DND-41 (cell line): ENCODE measurements around the gene SLC17A9.
A peak's percentile ranks its signal among the peaks of the same experiment; 100 is the strongest.

Experiments used
- ATAC-seq: fragments of 200-7000 bp; cut with Tn5 transposase; 3 replicates; pipeline ENCODE4 v1.9.1; 2021; ENCODE audit warnings: low read depth; ENCODE audit not compliant: insufficient read depth
- DNase-seq: peaks from one replicate; pipeline ENCODE4 v3.0.0-alpha.2; 2020
- H2AFZ ChIP-seq: 2 replicates; pipeline ENCODE4 v1.6.0; 2012; ENCODE audit warnings: low read depth, low read length
- H3K27ac ChIP-seq: 2 replicates; pipeline ENCODE4 v1.5.1; 2012; ENCODE audit warnings: low read length, inconsistent platforms
- H3K27me3 ChIP-seq: fragments of 200-600 bp; sonication (generic); 2 replicates; pipeline ENCODE4 v1.6.0; 2012; ENCODE audit warnings: low read length, mild to moderate bottlenecking, inconsistent platforms; ENCODE audit not compliant: insufficient read depth, poor library complexity
- H3K36me3 ChIP-seq: 2 replicates; pipeline ENCODE4 v1.5.1; 2012; ENCODE audit warnings: low read length, inconsistent platforms; ENCODE audit not compliant: insufficient read depth
- H3K4me1 ChIP-seq: 2 replicates; pipeline ENCODE4 v1.5.1; 2012; ENCODE audit warnings: mild to moderate bottlenecking, low read length; ENCODE audit not compliant: insufficient read depth
- H3K4me2 ChIP-seq: 2 replicates; pipeline ENCODE4 v1.6.0; 2012; ENCODE audit warnings: mild to moderate bottlenecking, moderate library complexity, low read length, inconsistent platforms; ENCODE audit not compliant: insufficient read depth
- H3K4me3 ChIP-seq, 2 experiments: fragments of 200-600 bp in 1 of 2; shearing (Covaris generic) in 1 of 2; 2 replicates each; pipeline ENCODE4 v1.5.1; 2012 to 2016; ENCODE audit warnings: inconsistent platforms in 2 of 2, low read length in 2 of 2, mild to moderate bottlenecking in 2 of 2, low read depth in 1 of 2, moderate library complexity in 1 of 2
- H3K79me2 ChIP-seq: 2 replicates; pipeline ENCODE4 v1.6.0; 2012; ENCODE audit warnings: low read length, inconsistent platforms; ENCODE audit not compliant: insufficient read depth
- H3K9ac ChIP-seq: 2 replicates; pipeline ENCODE4 v1.6.0; 2012; ENCODE audit warnings: low read depth, mild to moderate bottlenecking, inconsistent platforms, low read length, moderate library complexity
- H3K9me3 ChIP-seq: 2 replicates; pipeline ENCODE4 v1.5.1; 2012; ENCODE audit warnings: low read length, moderate library complexity, mild to moderate bottlenecking, inconsistent platforms; ENCODE audit not compliant: insufficient read depth, severe bottlenecking
- H4K20me1 ChIP-seq: 2 replicates; pipeline ENCODE4 v1.6.0; 2012; ENCODE audit warnings: low read length; ENCODE audit not compliant: insufficient read depth
- EZH2 ChIP-seq: IDR thresholded peaks from 3 replicates; pipeline ENCODE4 v1.6.1; 2012; ENCODE audit warnings: borderline replicate concordance, low read depth, mild to moderate bottlenecking, moderate library complexity, low read length, inconsistent platforms; ENCODE audit not compliant: severe bottlenecking
- TF ChIP-seq, protein P1 (sequence below): IDR thresholded peaks from 2 replicates; pipeline ENCODE4 v1.5.1; 2012; ENCODE audit warnings: borderline replicate concordance, low read length, moderate library complexity, mild to moderate bottlenecking; ENCODE audit not compliant: poor library complexity, severe bottlenecking; ENCODE audit errors: extremely low read depth

SLC17A9 gene

DNA sequence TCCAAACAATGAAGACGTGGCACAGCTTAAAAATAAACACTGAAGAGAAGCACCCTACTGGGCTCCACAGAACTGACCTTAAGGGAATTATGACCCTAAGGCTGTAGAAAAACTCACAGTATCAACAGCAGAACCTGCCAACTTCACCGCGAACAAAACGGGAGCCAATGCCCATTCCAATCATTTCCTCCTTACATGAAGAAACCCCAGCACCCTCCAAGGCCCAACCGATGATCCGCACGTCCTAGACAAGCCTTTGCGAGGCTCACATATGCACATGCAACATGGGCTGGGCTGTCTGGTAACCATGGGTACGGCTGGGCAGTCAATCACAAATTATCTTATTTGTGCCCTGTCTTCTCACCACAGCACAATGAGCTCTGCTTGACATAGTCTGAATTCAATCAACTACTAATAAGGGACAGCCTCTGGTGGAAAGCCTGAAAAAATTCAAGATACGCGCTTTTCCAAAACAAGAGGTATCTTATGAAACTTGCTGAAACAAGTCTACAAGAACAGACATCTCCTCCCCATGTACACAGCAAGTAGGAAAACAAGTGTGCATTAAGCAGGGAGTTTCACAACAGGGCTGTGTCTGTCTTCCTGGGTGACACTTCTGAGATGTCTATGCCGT, 27.9 kb upstream of the SLC17A9 start:
- DNase-seq (no peak), ATAC-seq (no peak)
- Histone ChIP-seq H2AFZ (no peak overlapping the region), H3K9me3 (no peaks in the 10 kb centered on the region), H3K4me1 (peaks cover 83% of the 10 kb centered on the region), H3K27ac (peak overlapping the region; percentile 88), H4K20me1 (peaks cover 83% of the 10 kb centered on the region), H3K9ac (peak overlapping the region; percentile 96), H3K4me2 (peak overlapping the region; percentile 87), H3K4me3 (peak overlapping the region; percentile 74 to 86), H3K36me3 (peaks cover 21% of the 10 kb centered on the region), H3K27me3 (no peaks in the 10 kb centered on the region), H3K79me2 (peaks cover 100% of the 10 kb centered on the region)
- no peak for TF ChIP-seq EZH2
- TF ChIP-seq, protein P1, sequence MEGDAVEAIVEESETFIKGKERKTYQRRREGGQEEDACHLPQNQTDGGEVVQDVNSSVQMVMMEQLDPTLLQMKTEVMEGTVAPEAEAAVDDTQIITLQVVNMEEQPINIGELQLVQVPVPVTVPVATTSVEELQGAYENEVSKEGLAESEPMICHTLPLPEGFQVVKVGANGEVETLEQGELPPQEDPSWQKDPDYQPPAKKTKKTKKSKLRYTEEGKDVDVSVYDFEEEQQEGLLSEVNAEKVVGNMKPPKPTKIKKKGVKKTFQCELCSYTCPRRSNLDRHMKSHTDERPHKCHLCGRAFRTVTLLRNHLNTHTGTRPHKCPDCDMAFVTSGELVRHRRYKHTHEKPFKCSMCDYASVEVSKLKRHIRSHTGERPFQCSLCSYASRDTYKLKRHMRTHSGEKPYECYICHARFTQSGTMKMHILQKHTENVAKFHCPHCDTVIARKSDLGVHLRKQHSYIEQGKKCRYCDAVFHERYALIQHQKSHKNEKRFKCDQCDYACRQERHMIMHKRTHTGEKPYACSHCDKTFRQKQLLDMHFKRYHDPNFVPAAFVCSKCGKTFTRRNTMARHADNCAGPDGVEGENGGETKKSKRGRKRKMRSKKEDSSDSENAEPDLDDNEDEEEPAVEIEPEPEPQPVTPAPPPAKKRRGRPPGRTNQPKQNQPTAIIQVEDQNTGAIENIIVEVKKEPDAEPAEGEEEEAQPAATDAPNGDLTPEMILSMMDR = no peak

DNA sequence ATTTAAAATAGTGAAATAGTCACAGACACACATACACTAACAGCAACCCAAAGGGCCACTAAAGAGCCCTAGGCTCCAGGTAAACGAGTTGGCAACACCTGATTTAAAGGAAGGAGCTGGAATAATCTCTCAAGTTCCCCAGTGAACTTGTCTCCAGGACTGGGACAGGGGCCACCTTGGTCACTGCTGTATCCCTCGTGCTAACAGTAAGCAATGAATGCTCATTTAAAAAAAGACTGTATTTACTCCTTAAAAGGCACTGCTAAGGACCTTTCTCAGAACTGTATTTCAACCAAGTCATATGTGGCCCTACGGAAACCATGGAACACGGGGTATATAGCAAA, 27.5 kb upstream of the SLC17A9 start:
- Histone ChIP-seq H3K36me3 (peaks cover 22% of the 10 kb centered on the region), H3K27ac (peak overlapping the region; percentile 88), H3K9me3 (no peaks in the 10 kb centered on the region), H3K9ac (peak overlapping the region; percentile 96), H3K4me2 (peak overlapping the region; percentile 87), H3K79me2 (peaks cover 100% of the 10 kb centered on the region), H3K4me1 (peaks cover 82% of the 10 kb centered on the region), H2AFZ (no peak overlapping the region), H3K27me3 (no peaks in the 10 kb centered on the region), H3K4me3 (peak overlapping the region; percentile 74 to 86), H4K20me1 (peaks cover 82% of the 10 kb centered on the region)
- ATAC-seq (no peak), DNase-seq (no peak)
- TF ChIP-seq, protein P1 = no peak
- no peak for TF ChIP-seq EZH2

- H4K20me1 ChIP-seq = peaks cover 82% of the 10 kb centered on the region
- H3K4me2 ChIP-seq = peak overlapping the region; percentile 87
- peak overlapping the region; percentile 74 to 86 for H3K4me3 ChIP-seq
- no peaks in the 10 kb centered on the region for H3K27me3 ChIP-seq
- DNase-seq (peak; percentile 57), ATAC-seq (peak; percentile 22)
- peaks cover 83% of the 10 kb centered on the region for H3K4me1 ChIP-seq
- TF ChIP-seq, protein P1 = no peak
- no peak for TF ChIP-seq EZH2
- H3K36me3 ChIP-seq = peaks cover 17% of the 10 kb centered on the region
- peaks cover 100% of the 10 kb centered on the region for H3K79me2 ChIP-seq
- H3K9me3 ChIP-seq = no peaks in the 10 kb centered on the region
- H3K9ac ChIP-seq = peak overlapping the region; percentile 96
- peak overlapping the region; percentile 88 for H3K27ac ChIP-seq
- peak overlapping the region; percentile 82 for H2AFZ ChIP-seq
Measured at GRCh38 chr20:62925420-62926228, 26.9 kb upstream of the SLC17A9 start.
